HT-29 (cell line): ENCODE data around the gene FRS2. TPM values are rescaled to one million over a fixed set of nuclear protein-coding genes. Genes with fewer than 3 reads are reported as not detected.

ENCODE experiments used
- DNase-seq: peaks from one replicate; pipeline ENCODE4 v3.0.0-alpha.2; 2015; ENCODE audit warnings: low spot score
- total RNA-seq: library from RNA; depleted of rRNA; stranded (reverse); fragments of >200 nt; shearing (Covaris generic); gene quantifications from 2 replicates; pipeline ENCODE4 v1.2.3, GENCODE V29; 2014

FRS2 gene
- total RNA-seq, 1 experiment from 2014 or later = 11.5 TPM

- no peak for DNase-seq
These were observed 57.5 kb downstream of the FRS2 start for GRCh38 chr12:69527506-69528272.

GRCh38 chr12:69529021-69529420 lies 58.8 kb downstream of the FRS2 start:
- no peak for DNase-seq

GRCh38 chr12:69533844-69534243 lies 63.7 kb downstream of the FRS2 start:
- no peak for DNase-seq

DNA sequence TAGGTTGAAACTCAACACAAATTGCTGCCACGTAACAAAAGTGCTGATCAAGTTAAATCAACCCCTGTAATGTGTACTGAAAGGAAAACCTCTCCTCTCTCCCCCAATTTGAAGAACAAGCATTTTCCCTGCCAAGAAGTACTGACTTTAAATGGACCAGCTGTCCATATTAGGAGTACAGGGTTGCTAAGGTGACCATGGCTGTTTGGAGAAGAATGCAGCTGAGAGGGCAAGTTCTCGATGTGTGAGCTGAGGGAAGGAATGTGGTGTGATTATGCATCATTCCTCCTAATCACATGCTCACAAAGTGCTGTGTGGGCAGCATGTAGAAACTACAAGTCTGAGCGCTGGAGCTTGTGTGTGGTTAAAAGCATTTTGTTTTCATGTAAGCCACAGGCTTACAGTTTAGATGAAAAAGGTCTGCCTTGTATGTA lies 64.2 kb downstream of the FRS2 start:
- peak; percentile 34 for DNase-seq

DNA sequence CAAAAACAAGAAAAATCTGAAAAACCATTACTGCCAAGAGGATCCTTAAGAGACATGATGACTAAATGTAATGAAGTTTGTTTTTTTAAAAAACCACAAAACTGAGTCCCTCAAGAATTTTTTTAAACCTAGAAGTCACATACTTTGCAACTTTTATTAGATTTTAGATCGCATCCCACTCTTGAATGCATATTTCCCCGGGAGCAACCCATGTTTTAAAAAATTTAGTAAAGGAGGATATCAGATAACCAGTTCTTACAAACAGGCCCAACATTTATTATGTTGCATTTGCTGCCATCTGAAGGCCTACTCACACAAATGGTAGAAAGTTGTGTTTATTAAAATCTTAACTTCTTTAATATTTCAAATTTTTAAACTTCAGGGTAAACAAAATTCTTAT lies 70.8 kb downstream of the FRS2 start:
- no peak for DNase-seq

GRCh38 chr12:69544087-69544486 lies 73.9 kb downstream of the FRS2 start:
- no peak for DNase-seq

DNA sequence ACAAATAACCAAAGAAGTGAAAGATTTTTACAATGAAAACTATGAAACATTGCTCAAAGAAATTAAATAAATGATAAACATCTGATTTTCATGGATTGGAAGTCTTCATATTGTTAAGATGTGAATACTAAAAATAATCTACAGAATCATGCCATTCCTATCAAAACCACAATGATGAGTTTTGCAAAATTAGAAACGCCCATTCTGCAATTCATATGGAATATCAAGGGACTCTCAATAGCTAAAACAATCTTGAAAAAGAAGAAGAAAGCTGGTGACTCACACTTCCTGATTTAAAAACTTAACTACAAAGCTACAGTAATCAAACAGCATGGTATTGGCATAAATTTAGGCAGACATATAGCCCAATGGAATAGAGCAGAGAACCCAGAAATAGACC lies 74.9 kb downstream of the FRS2 start:
- no peak for DNase-seq

- DNase-seq = no peak
These were observed 76.7 kb downstream of the FRS2 start for GRCh38 chr12:69546693-69547438.

- DNase-seq = no peak
These were observed 78.5 kb downstream of the FRS2 start for GRCh38 chr12:69548687-69549086.

DNA sequence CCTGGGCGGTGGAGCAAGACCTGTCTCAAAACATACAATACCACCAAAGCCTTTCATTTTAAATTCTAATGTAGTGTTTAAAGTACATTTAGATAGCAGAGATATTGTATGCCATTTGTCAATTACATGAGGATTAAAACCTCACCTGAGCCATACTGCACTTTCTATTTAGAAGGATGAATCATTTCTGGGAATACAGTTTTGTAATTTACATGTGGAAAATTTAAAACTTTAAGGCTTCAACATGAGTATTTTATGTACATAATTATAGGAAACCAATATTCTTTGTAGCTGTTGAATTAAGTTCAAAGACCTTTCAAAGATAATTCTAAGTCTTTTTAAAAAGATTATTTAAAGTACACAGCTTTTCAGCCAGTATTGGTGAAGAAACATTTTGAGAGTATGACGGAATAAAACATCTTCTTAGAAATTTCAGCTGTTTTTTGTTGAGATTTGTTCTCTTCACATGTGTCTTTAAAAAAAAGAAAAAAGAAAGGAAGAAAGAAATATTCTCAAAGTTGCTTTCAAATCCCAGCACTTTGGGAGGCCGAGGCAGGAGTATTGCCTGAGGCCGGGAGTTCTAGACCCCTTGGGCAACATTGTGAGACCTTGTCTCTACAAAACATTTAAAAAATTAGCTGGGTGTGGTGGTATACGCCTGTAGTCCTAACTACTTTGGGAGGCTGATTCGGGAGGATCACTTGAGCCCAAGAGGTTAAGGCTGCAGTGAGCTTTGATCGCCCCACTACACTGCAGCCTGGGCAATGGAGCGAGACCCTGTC lies 80.6 kb downstream of the FRS2 start:
- DNase-seq = no peak

DNA sequence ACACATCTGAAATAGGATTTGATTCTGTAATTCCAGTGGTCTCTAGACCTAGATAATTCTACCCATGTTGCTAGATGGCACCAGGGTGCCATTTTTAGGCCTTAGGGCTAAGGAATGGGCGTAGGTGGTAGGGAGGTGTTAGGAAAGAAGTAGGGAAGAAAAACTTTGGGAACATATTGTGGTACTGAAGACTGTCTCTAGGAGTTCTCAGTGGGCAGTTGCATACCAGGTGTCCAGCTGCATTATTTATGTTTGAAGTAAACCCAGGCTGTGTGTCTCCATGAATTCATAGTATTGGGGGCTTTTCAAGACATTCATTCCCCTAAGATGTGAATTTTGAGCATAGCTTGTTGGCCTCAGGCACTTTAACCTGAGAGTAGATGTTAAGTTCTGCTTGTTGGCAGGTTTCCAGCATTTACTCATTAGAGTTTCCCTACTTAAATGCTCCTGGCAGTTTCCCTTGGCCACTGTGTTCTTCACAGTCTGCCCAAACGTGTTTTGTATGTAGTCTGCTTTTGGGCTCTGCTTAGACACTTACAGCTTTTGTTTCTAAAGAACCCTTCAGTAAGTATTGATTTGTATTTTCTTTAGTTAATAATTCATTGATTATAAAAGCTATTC lies 83.5 kb downstream of the FRS2 start:
- peak; percentile 38 for DNase-seq

- no peak for DNase-seq
These were observed 85.3 kb downstream of the FRS2 start for GRCh38 chr12:69555461-69555860.

DNA sequence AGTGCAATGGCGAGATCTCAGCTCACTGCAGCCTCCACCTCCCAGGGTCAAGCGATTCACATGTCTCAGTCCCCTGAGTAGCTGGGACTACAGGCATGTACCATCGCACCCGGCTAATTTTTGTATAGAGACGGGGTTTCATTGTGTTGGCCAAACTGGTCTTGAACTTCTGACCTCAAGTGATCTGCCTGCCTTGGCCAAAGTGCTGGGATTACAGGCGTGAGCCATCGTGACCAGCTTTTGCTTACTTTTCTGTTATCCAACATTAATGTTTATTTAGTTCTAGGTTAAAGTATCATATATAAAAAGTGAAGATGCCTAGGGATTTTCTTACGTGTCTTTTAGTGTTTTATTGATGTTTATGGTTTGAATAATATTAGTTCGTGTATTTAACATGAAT lies 86.2 kb downstream of the FRS2 start:
- DNase-seq = no peak

GRCh38 chr12:69563166-69563762 lies 93.1 kb downstream of the FRS2 start:
- DNase-seq = no peak

GRCh38 chr12:69566603-69567002 lies 96.4 kb downstream of the FRS2 start:
- DNase-seq = peak; percentile 16

- no peak for DNase-seq
These were observed 99.0 kb downstream of the FRS2 start for GRCh38 chr12:69569236-69569635.

GRCh38 chr12:69570000-69570516 lies 99.9 kb downstream of the FRS2 start:
- peak; percentile 16 for DNase-seq

GRCh38 chr12:69570545-69571399 lies 100.6 kb downstream of the FRS2 start:
- peak; percentile 82 for DNase-seq

- no peak for DNase-seq
These were observed 105.2 kb downstream of the FRS2 start for GRCh38 chr12:69575346-69575745.

GRCh38 chr12:69578283-69578682 lies 108.1 kb downstream of the FRS2 start:
- no peak for DNase-seq
